H9 (cell line): ENCODE measurements around the gene CDH9. TPM values are rescaled to one million over a fixed set of nuclear protein-coding genes. Genes with fewer than 3 reads are reported as not detected.

Source experiments
- DNase-seq: peaks from one replicate; pipeline ENCODE4 v3.0.0-alpha.2; 2017
- H2AFZ ChIP-seq: one replicate; pipeline ENCODE4 v1.6.1; 2013; ENCODE audit warnings: mild to moderate bottlenecking, low read length, control low read depth, moderate library complexity
- H2AK5ac ChIP-seq: 2 replicates; pipeline ENCODE4 v1.6.1; 2013; ENCODE audit warnings: low read length, control low read depth, mixed read lengths; ENCODE audit not compliant: insufficient read length
- H2BK120ac ChIP-seq: one replicate; pipeline ENCODE4 v1.6.1; 2013; ENCODE audit warnings: low read depth, mild to moderate bottlenecking, low read length, control low read depth, inconsistent platforms; ENCODE audit not compliant: poor library complexity, severe bottlenecking
- H2BK12ac ChIP-seq: 2 replicates; pipeline ENCODE4 v1.6.1; 2013; ENCODE audit warnings: low read length, control low read depth, mixed read lengths, low read depth; ENCODE audit not compliant: insufficient read length
- H2BK15ac ChIP-seq: 2 replicates; pipeline ENCODE4 v1.6.1; 2013; ENCODE audit warnings: low read depth, low read length, control low read depth
- H2BK20ac ChIP-seq: one replicate; pipeline ENCODE4 v1.6.1; 2013; ENCODE audit warnings: low read depth, mild to moderate bottlenecking, low read length, control low read depth, inconsistent platforms; ENCODE audit not compliant: poor library complexity, severe bottlenecking
- H2BK5ac ChIP-seq: 2 replicates; pipeline ENCODE4 v1.6.1; 2013; ENCODE audit warnings: low read length, control low read depth, mixed read lengths; ENCODE audit not compliant: insufficient read length
- H3K14ac ChIP-seq: 2 replicates; pipeline ENCODE4 v1.6.1; 2013; ENCODE audit warnings: low read length, control low read depth; ENCODE audit not compliant: insufficient read depth
- H3K18ac ChIP-seq: 2 replicates; pipeline ENCODE4 v1.6.1; 2013; ENCODE audit warnings: low read depth, mild to moderate bottlenecking, mixed read lengths, low read length, control low read depth; ENCODE audit not compliant: insufficient read length
- H3K23ac ChIP-seq: 2 replicates; pipeline ENCODE4 v1.6.1; 2013; ENCODE audit warnings: low read length, control low read depth, mixed read lengths, low read depth; ENCODE audit not compliant: insufficient read length
- H3K23me2 ChIP-seq: 2 replicates; pipeline ENCODE4 v1.6.1; 2013; ENCODE audit warnings: low read depth, mild to moderate bottlenecking, mixed read lengths, low read length, control low read depth; ENCODE audit not compliant: insufficient read length, poor library complexity, severe bottlenecking
- H3K27ac ChIP-seq: 2 replicates; pipeline ENCODE4 v1.5.1; 2013; ENCODE audit warnings: low read length, control low read depth, mixed read lengths, low read depth; ENCODE audit not compliant: insufficient read length
- H3K27me3 ChIP-seq: 2 replicates; pipeline ENCODE4 v1.6.1; 2013; ENCODE audit warnings: low read length, control low read depth, inconsistent platforms; ENCODE audit not compliant: insufficient read depth
- H3K4ac ChIP-seq: 2 replicates; pipeline ENCODE4 v1.6.1; 2013; ENCODE audit warnings: low read depth, mild to moderate bottlenecking, control low read depth, inconsistent platforms, low read length, moderate library complexity
- H3K4me1 ChIP-seq: 2 replicates; pipeline ENCODE4 v1.6.1; 2013; ENCODE audit warnings: low read length, control low read depth, inconsistent platforms; ENCODE audit not compliant: insufficient read depth
- H3K4me2 ChIP-seq: 2 replicates; pipeline ENCODE4 v1.6.1; 2013; ENCODE audit warnings: low read length, control low read depth, mixed read lengths; ENCODE audit not compliant: insufficient read length, insufficient read depth
- H3K56ac ChIP-seq: 2 replicates; pipeline ENCODE4 v1.6.1; 2013; ENCODE audit warnings: low read depth, mild to moderate bottlenecking, mixed read lengths, low read length, control low read depth; ENCODE audit not compliant: insufficient read length
- H3K79me1 ChIP-seq: 2 replicates; pipeline ENCODE4 v1.6.1; 2013; ENCODE audit warnings: low read depth, mild to moderate bottlenecking, moderate library complexity, low read length, control low read depth, inconsistent platforms; ENCODE audit not compliant: insufficient read depth, poor library complexity, severe bottlenecking
- H3K79me2 ChIP-seq: 2 replicates; pipeline ENCODE4 v1.6.1; 2013; ENCODE audit warnings: low read length, control low read depth, inconsistent platforms; ENCODE audit not compliant: insufficient read depth
- H3K9ac ChIP-seq: 2 replicates; pipeline ENCODE4 v1.6.1; 2013; ENCODE audit warnings: low read length, control low read depth, mixed read lengths; ENCODE audit not compliant: insufficient read length; ENCODE audit errors: extremely low read depth
- H3K9me3 ChIP-seq: one replicate; pipeline ENCODE4 v1.6.1; 2013; ENCODE audit warnings: low read depth, low read length, inconsistent platforms; ENCODE audit not compliant: control insufficient read depth
- H3T11ph ChIP-seq: one replicate; pipeline ENCODE4 v1.6.1; 2013; ENCODE audit warnings: mild to moderate bottlenecking, low read length, control low read depth, inconsistent platforms
- H4K20me1 ChIP-seq: one replicate; pipeline ENCODE4 v1.6.1; 2013; ENCODE audit not compliant: control insufficient read depth, insufficient read length, insufficient read depth
- H4K5ac ChIP-seq: 2 replicates; pipeline ENCODE4 v1.6.1; 2013; ENCODE audit warnings: low read depth, mild to moderate bottlenecking, mixed read lengths, low read length, control low read depth; ENCODE audit not compliant: insufficient read length
- H4K8ac ChIP-seq: replicated peaks from 2 replicates; pipeline ENCODE4 v1.6.1; 2013; ENCODE audit warnings: low read length, control low read depth, mixed read lengths, low read depth; ENCODE audit not compliant: insufficient read length
- H4K91ac ChIP-seq: 2 replicates; pipeline ENCODE4 v1.6.1; 2013; ENCODE audit warnings: low read depth, mild to moderate bottlenecking, moderate library complexity, mixed read lengths, low read length, control low read depth; ENCODE audit not compliant: insufficient read length
- H3K27ac Mint-ChIP-seq, 3 experiments: 2 replicates in 2 of 3; 3 replicates in 1 of 3; pipeline ENCODE4 v1.8.0; 2020 to 2021; ENCODE audit warnings: mixed read lengths in 3 of 3, mild to moderate bottlenecking in 1 of 3, moderate library complexity in 1 of 3
- H3K27me3 Mint-ChIP-seq: 2 replicates; pipeline ENCODE4 v1.8.0; 2021; ENCODE audit warnings: low read depth, mild to moderate bottlenecking, moderate library complexity, mixed read lengths
- H3K36me3 Mint-ChIP-seq, 3 experiments: 2 replicates in 2 of 3; 3 replicates in 1 of 3; pipeline ENCODE4 v1.8.0; 2020 to 2021; ENCODE audit warnings: low read depth in 3 of 3, mixed read lengths in 3 of 3; ENCODE audit not compliant: insufficient read depth in 1 of 3
- H3K4me1 Mint-ChIP-seq, 2 experiments: 2 replicates each; pipeline ENCODE4 v1.8.0; 2020; ENCODE audit warnings: mixed read lengths in 2 of 2
- H3K4me3 Mint-ChIP-seq, 2 experiments: 2 replicates in 1 of 2; 3 replicates in 1 of 2; pipeline ENCODE4 v1.8.0; 2020 to 2021; ENCODE audit warnings: mild to moderate bottlenecking in 2 of 2, mixed read lengths in 2 of 2, moderate library complexity in 1 of 2
- H3K9me3 Mint-ChIP-seq, 2 experiments: 2 replicates in 1 of 2; 3 replicates in 1 of 2; pipeline ENCODE4 v1.8.0; 2020; ENCODE audit warnings: mild to moderate bottlenecking in 2 of 2, mixed read lengths in 2 of 2, moderate library complexity in 1 of 2
- WGBS: extraction: QIAGEN DNeasy Blood & Tissue Kit; methylation state at CpG from one replicate; pipeline ENCODE4 v1.1.7; 2013; ENCODE audit warnings: missing lambda C conversion rate, low lambda C conversion rate, mixed read lengths; ENCODE audit not compliant: insufficient read length; ENCODE audit errors: extremely low coverage; 5-methylcytosine and 5-hydroxymethylcytosine counted together
- total RNA-seq: library from RNA; stranded (reverse); gene quantifications from 2 replicates; pipeline ENCODE4 v1.2.1, GENCODE V29; 2021
- TF ChIP-seq, protein P1 (sequence below): fragments of 200-600 bp; sonication (generic); conservative IDR thresholded peaks from 3 replicates; pipeline ENCODE4 v1.8.0; 2021; ENCODE audit warnings: antibody characterized with exemption, mild to moderate bottlenecking

CDH9 gene
- total RNA-seq, 1 experiment from 2014 or later: 0.61 TPM

DNA sequence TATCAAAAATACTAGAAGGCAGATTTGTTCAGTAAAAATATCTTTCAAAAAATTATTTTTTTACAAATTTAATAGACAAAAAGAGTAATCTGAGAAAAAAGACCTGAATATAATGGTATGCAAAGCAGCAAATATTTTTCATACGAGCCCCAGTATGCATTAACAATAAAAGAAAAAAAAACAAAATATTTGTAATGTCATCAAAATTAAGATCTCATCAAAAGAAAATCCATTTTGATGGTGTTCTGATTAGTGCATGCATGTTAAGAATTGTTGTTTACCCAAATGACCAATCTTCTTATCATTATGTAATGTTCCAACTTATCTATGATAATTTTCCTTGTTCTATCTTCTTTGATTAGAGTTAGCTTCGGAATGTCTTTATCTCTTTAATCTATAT is 106.1 kb downstream of the CDH9 start:
- H2AK5ac ChIP-seq: no peak overlapping the region
- H3K79me2 ChIP-seq: no peaks in the 10 kb centered on the region
- H2BK120ac ChIP-seq: no peak overlapping the region
- no peak for DNase-seq
- H4K8ac ChIP-seq: no peak overlapping the region
- H3K4me1 ChIP-seq: no peaks in the 10 kb centered on the region
- no peaks in the 10 kb centered on the region for H3K23me2 ChIP-seq
- no peaks in the 10 kb centered on the region for H3K4me1 Mint-ChIP-seq
- no peak overlapping the region for H4K5ac ChIP-seq
- H4K91ac ChIP-seq: no peak overlapping the region
- H3K27ac ChIP-seq: no peak overlapping the region
- no peak overlapping the region for H2BK20ac ChIP-seq
- no peak overlapping the region for H3K14ac ChIP-seq
- H3K36me3 Mint-ChIP-seq: peaks cover 0 to 3% (median 0%) of the 10 kb centered on the region in 3 experiments; a peak in 2 of 7 replicates
- H3K23ac ChIP-seq: no peak overlapping the region
- TF ChIP-seq, protein P1, sequence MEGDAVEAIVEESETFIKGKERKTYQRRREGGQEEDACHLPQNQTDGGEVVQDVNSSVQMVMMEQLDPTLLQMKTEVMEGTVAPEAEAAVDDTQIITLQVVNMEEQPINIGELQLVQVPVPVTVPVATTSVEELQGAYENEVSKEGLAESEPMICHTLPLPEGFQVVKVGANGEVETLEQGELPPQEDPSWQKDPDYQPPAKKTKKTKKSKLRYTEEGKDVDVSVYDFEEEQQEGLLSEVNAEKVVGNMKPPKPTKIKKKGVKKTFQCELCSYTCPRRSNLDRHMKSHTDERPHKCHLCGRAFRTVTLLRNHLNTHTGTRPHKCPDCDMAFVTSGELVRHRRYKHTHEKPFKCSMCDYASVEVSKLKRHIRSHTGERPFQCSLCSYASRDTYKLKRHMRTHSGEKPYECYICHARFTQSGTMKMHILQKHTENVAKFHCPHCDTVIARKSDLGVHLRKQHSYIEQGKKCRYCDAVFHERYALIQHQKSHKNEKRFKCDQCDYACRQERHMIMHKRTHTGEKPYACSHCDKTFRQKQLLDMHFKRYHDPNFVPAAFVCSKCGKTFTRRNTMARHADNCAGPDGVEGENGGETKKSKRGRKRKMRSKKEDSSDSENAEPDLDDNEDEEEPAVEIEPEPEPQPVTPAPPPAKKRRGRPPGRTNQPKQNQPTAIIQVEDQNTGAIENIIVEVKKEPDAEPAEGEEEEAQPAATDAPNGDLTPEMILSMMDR: no peak
- no peaks in the 10 kb centered on the region for H3K9me3 ChIP-seq
- no peak overlapping the region for H3K4ac ChIP-seq
- H2BK15ac ChIP-seq: no peak overlapping the region
- H3K27ac Mint-ChIP-seq: no peak overlapping the region
- no peaks in the 10 kb centered on the region for H3K79me1 ChIP-seq
- H2AFZ ChIP-seq: no peak overlapping the region
- H3K4me3 Mint-ChIP-seq: no peak overlapping the region
- no CpG with 5 or more reads among the region's 2 CpGs for WGBS
- H3K9ac ChIP-seq: no peak overlapping the region
- no peaks in the 10 kb centered on the region for H4K20me1 ChIP-seq
- no peak overlapping the region for H3K4me2 ChIP-seq
- H2BK12ac ChIP-seq: no peak overlapping the region
- no peak overlapping the region for H3K18ac ChIP-seq
- H2BK5ac ChIP-seq: no peak overlapping the region
- no peak overlapping the region for H3T11ph ChIP-seq
- peaks cover 4 to 5% of the 10 kb centered on the region in 2 experiments; a peak in 3 of 5 replicates for H3K9me3 Mint-ChIP-seq
- no peak overlapping the region for H3K56ac ChIP-seq
- H3K27me3 ChIP-seq: no peaks in the 10 kb centered on the region
- H3K27me3 Mint-ChIP-seq: no peaks in the 10 kb centered on the region
